Measurements from ENCODE around the gene CEP68.

DNA sequence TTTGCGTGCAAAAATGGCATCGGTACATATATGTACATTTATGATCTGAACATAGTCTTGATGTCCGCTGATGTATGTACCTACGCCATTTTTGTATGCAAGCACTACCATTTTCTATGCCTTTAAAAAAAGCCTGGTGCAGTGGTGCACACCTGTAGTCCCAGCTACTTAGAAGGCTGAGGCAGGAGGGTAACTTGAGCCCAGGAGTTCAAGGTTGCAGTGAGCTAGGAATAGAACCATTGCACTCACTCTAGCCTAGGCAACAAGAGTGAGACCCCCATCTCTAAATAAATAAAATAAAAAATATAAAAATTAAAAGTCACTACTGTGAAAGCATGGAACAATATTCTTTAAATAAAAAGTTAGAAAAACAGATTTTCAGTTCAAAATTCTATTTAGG lies 57.0 kb downstream of the CEP68 start:
- TF ChIP-seq EP300 (IDR thresholded peaks at IDR 0.05) (no peak), CTCF (IDR thresholded peaks at IDR 0.05) (no peak), POLR2AphosphoS5 (IDR thresholded peaks at IDR 0.05) (no peak), POLR2A (IDR thresholded peaks at IDR 0.05) (no peak)
